Memory B cell (primary cell): ENCODE measurements around the gene CCT2.
A peak's percentile ranks its signal among the peaks of the same experiment; 100 is the strongest.

Source experiments
- ATAC-seq: fragments of 150-1000 bp; cut with Tn5 transposase; 2 replicates; pipeline ENCODE4 v1.10.0; 2021; ENCODE audit warnings: low read depth, mild to moderate bottlenecking, moderate library complexity
- DNase-seq, 2 donors: peaks; one replicate each; pipeline ENCODE4 v3.0.0; 2022; ENCODE audit warnings: low spot score in 2 of 2
- H3K27ac Mint-ChIP-seq: one replicate; pipeline ENCODE4 v1.8.0; 2022; ENCODE audit warnings: mild to moderate bottlenecking, moderate library complexity, mixed read lengths
- H3K27me3 Mint-ChIP-seq: one replicate; pipeline ENCODE4 v1.8.0; 2022; ENCODE audit warnings: mixed read lengths
- H3K36me3 Mint-ChIP-seq: one replicate; pipeline ENCODE4 v1.8.0; 2022; ENCODE audit warnings: mild to moderate bottlenecking, mixed read lengths
- H3K4me1 Mint-ChIP-seq: one replicate; pipeline ENCODE4 v1.8.0; 2022; ENCODE audit warnings: mixed read lengths
- H3K4me3 Mint-ChIP-seq: one replicate; pipeline ENCODE4 v1.8.0; 2022; ENCODE audit warnings: mild to moderate bottlenecking, moderate library complexity, mixed read lengths
- H3K9me3 Mint-ChIP-seq: one replicate; pipeline ENCODE4 v1.8.0; 2022; ENCODE audit warnings: mixed read lengths

Gene CCT2

GRCh38 chr12:69585189-69586062 lies at the start of gene CCT2:
CCT2 (plus strand) TSS chr12:69585459; CDS start chr12:69585522, 63 bp downstream.
- Mint-ChIP-seq H3K4me3 (peak within 1 kb of the TSS; percentile 99), H3K9me3 (no peaks in the 10 kb centered on the region), H3K27me3 (no peaks in the 10 kb centered on the region), H3K36me3 (peaks cover 13% of the 10 kb centered on the region), H3K27ac (peak within 1 kb of the TSS; percentile 99), H3K4me1 (peaks cover 5% of the 10 kb centered on the region)
- ATAC-seq (peak; percentile 92), DNase-seq (peak; percentile 91 to 93)

- Mint-ChIP-seq H3K27ac (no peak overlapping the region), H3K4me1 (peaks cover 4% of the 10 kb centered on the region), H3K9me3 (peaks cover 5% of the 10 kb centered on the region), H3K36me3 (peaks cover 20% of the 10 kb centered on the region), H3K4me3 (no peak overlapping the region), H3K27me3 (no peaks in the 10 kb centered on the region)
- DNase-seq (no peak), ATAC-seq (no peak)
Observed at GRCh38 chr12:69540987-69541386, 44.3 kb upstream of the CCT2 start.

DNA sequence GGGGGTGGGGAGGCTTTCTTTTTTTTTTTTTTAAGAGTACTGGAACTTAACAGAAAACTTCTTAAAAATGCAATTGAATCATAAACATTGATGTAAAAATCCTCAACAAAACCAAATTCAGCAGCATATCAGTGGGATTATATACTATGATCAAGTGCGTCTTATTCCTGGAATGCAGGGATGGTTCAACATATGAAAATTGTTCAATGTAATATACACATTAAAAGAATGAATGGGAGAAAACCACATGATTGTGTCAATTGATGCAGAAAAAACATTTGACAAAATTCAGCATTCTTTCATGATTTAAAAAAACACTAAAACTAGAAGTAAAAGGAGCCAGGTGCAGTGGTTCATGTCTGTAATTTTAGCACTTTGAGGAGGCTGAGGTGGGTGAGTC lies 41.2 kb upstream of the CCT2 start:
- no peak for DNase-seq
- ATAC-seq: no peak
- Mint-ChIP-seq H3K27ac (no peak overlapping the region), H3K4me3 (no peak overlapping the region), H3K36me3 (peaks cover 21% of the 10 kb centered on the region), H3K27me3 (no peaks in the 10 kb centered on the region), H3K9me3 (peaks cover 5% of the 10 kb centered on the region), H3K4me1 (peaks cover 5% of the 10 kb centered on the region)

- H3K9me3 Mint-ChIP-seq: peaks cover 5% of the 10 kb centered on the region
- no peak overlapping the region for H3K4me3 Mint-ChIP-seq
- ATAC-seq (no peak), DNase-seq (no peak)
- H3K36me3 Mint-ChIP-seq: peaks cover 23% of the 10 kb centered on the region
- no peaks in the 10 kb centered on the region for H3K27me3 Mint-ChIP-seq
- H3K4me1 Mint-ChIP-seq: peaks cover 8% of the 10 kb centered on the region
- H3K27ac Mint-ChIP-seq: no peak overlapping the region
Observed at GRCh38 chr12:69545081-69545480, 40.2 kb upstream of the CCT2 start.

GRCh38 chr12:69546693-69547438 lies 38.4 kb upstream of the CCT2 start:
- peaks cover 5% of the 10 kb centered on the region for H3K9me3 Mint-ChIP-seq
- no peak for ATAC-seq
- peaks cover 8% of the 10 kb centered on the region for H3K4me1 Mint-ChIP-seq
- DNase-seq: no peak
- H3K27me3 Mint-ChIP-seq: no peaks in the 10 kb centered on the region
- no peak overlapping the region for H3K4me3 Mint-ChIP-seq
- peaks cover 17% of the 10 kb centered on the region for H3K36me3 Mint-ChIP-seq
- H3K27ac Mint-ChIP-seq: no peak overlapping the region

DNA sequence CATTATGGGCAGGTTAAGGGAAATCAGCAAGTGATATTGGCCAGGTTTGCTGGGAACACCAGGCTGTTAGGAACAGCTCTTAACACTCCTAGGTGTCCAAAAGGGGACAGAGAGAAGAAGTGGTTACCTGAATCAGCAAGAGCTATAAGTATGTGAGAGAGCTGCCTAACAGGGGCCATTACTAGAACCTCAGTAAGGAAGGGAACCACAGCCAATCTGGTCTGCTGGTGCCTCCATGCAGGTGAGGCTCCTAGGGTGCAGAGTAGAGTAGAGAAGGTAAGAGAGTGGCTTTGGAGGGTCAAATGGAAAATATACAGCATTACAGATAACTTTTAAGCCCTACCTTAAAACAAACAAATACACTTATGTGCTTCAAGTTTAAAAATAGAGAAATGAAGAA lies 36.6 kb upstream of the CCT2 start:
- Mint-ChIP-seq H3K4me1 (peaks cover 10% of the 10 kb centered on the region), H3K27me3 (no peaks in the 10 kb centered on the region), H3K27ac (peak overlapping the region; percentile 43), H3K36me3 (peaks cover 12% of the 10 kb centered on the region), H3K9me3 (no peaks in the 10 kb centered on the region), H3K4me3 (no peak overlapping the region)
- DNase-seq: no peak
- no peak for ATAC-seq

GRCh38 chr12:69550569-69551350 lies 34.5 kb upstream of the CCT2 start:
- Mint-ChIP-seq H3K9me3 (no peaks in the 10 kb centered on the region), H3K36me3 (peaks cover 8% of the 10 kb centered on the region), H3K4me3 (no peak overlapping the region), H3K27me3 (no peaks in the 10 kb centered on the region), H3K4me1 (peaks cover 10% of the 10 kb centered on the region), H3K27ac (no peak overlapping the region)
- DNase-seq: no peak
- ATAC-seq: no peak

GRCh38 chr12:69553628-69554248 lies 31.5 kb upstream of the CCT2 start:
- H3K9me3 Mint-ChIP-seq: no peaks in the 10 kb centered on the region
- peaks cover 7% of the 10 kb centered on the region for H3K4me1 Mint-ChIP-seq
- no peaks in the 10 kb centered on the region for H3K27me3 Mint-ChIP-seq
- ATAC-seq (no peak), DNase-seq (no peak)
- no peak overlapping the region for H3K27ac Mint-ChIP-seq
- H3K36me3 Mint-ChIP-seq: peaks cover 3% of the 10 kb centered on the region
- no peak overlapping the region for H3K4me3 Mint-ChIP-seq

- no peaks in the 10 kb centered on the region for H3K9me3 Mint-ChIP-seq
Observed at GRCh38 chr12:69555461-69555860, 29.8 kb upstream of the CCT2 start.

DNA sequence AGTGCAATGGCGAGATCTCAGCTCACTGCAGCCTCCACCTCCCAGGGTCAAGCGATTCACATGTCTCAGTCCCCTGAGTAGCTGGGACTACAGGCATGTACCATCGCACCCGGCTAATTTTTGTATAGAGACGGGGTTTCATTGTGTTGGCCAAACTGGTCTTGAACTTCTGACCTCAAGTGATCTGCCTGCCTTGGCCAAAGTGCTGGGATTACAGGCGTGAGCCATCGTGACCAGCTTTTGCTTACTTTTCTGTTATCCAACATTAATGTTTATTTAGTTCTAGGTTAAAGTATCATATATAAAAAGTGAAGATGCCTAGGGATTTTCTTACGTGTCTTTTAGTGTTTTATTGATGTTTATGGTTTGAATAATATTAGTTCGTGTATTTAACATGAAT lies 28.9 kb upstream of the CCT2 start:
- Mint-ChIP-seq H3K36me3 (no peaks in the 10 kb centered on the region), H3K4me1 (peaks cover 4% of the 10 kb centered on the region), H3K27ac (no peak overlapping the region), H3K4me3 (no peak overlapping the region), H3K9me3 (no peaks in the 10 kb centered on the region), H3K27me3 (no peaks in the 10 kb centered on the region)
- no peak for ATAC-seq
- no peak for DNase-seq

More at GRCh38 chr12:69555461-69555860, 29.8 kb upstream of the CCT2 start:
- DNase-seq (no peak), ATAC-seq (no peak)
- Mint-ChIP-seq H3K36me3 (no peaks in the 10 kb centered on the region), H3K4me3 (no peak overlapping the region), H3K27ac (no peak overlapping the region), H3K4me1 (peaks cover 4% of the 10 kb centered on the region), H3K27me3 (no peaks in the 10 kb centered on the region)

DNA sequence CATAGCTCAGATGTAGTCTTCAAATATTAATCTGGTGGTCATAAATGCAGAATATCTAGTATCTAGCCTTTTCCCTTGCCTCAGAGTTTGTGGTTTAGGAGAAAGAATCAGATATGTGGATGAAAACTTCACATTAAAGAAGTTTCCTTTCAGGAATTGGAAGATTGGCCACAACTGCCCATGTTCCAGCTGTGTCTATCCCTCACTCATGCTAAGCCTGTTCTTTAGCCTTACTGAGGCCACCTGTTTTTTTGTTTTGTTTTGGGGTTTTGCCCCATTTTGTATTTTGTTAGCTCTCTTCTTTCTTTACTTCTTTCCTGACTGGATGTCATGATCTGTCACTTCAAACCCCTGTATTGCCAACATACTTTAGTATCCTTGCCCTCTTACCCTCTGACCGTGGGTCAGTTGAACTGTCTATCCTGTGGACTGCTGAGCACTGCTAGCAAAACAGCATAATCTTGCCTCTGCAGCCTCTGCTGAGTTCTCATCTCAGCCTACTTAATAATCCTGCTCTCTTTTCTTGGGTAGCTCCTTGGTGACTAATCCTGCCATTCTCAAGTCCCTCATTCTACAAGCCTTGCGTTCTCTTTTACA lies 22.0 kb upstream of the CCT2 start:
- Mint-ChIP-seq H3K9me3 (no peaks in the 10 kb centered on the region), H3K4me3 (no peak overlapping the region), H3K27me3 (no peaks in the 10 kb centered on the region), H3K4me1 (peaks cover 4% of the 10 kb centered on the region), H3K36me3 (peaks cover 1% of the 10 kb centered on the region), H3K27ac (no peak overlapping the region)
- DNase-seq (no peak), ATAC-seq (no peak)

- Mint-ChIP-seq H3K36me3 (peaks cover 7% of the 10 kb centered on the region), H3K9me3 (no peaks in the 10 kb centered on the region), H3K4me3 (no peak overlapping the region), H3K27me3 (no peaks in the 10 kb centered on the region), H3K4me1 (peaks cover 4% of the 10 kb centered on the region), H3K27ac (peak overlapping the region; percentile 94)
- ATAC-seq (no peak), DNase-seq (no peak)
Observed at GRCh38 chr12:69566603-69567002, 18.7 kb upstream of the CCT2 start.

DNA sequence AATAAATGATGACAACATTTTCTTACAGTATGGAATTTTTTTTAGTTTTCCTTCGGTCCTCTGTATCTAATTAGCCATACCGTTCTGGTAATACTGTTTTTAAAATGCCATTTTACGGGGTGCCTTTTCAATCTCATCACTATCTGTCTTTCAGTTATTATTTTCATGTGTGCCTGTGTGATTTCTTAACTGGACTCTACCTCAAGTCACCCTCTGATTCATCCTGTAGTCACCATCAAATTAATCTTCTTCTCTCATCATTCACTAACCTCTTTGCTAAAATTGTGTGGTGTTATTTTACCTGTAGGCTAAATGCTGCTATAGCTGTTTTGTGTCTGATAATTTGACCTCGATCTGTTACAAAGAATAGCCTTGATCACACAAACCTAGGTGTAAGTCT lies 16.0 kb upstream of the CCT2 start:
- DNase-seq (no peak), ATAC-seq (no peak)
- Mint-ChIP-seq H3K4me1 (peaks cover 2% of the 10 kb centered on the region), H3K27ac (peak overlapping the region; percentile 94), H3K36me3 (peaks cover 18% of the 10 kb centered on the region), H3K27me3 (no peaks in the 10 kb centered on the region), H3K4me3 (no peak overlapping the region), H3K9me3 (no peaks in the 10 kb centered on the region)
